ENCODE measurements around the gene VPREB3.

DNA sequence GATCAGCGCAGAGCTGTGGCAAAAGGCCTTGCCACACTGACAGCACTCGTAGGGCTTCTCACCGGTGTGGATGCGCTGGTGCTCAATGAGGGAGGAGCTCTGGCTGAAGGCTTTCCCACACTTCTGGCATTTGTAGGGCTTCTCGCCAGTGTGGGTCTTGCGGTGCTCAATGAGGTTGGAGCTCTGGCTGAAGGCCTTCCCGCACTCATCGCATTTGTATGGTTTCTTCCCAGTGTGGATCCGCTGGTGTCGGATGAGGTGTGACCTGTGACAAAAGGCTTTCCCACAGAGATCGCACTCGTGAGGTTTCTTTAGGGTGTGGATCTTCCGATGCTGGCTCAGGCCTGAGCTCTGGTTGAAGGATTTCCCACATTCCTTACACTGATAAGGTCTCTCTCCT is 10.2 kb downstream of the VPREB3 start:
- TF ChIP-seq, protein P1, sequence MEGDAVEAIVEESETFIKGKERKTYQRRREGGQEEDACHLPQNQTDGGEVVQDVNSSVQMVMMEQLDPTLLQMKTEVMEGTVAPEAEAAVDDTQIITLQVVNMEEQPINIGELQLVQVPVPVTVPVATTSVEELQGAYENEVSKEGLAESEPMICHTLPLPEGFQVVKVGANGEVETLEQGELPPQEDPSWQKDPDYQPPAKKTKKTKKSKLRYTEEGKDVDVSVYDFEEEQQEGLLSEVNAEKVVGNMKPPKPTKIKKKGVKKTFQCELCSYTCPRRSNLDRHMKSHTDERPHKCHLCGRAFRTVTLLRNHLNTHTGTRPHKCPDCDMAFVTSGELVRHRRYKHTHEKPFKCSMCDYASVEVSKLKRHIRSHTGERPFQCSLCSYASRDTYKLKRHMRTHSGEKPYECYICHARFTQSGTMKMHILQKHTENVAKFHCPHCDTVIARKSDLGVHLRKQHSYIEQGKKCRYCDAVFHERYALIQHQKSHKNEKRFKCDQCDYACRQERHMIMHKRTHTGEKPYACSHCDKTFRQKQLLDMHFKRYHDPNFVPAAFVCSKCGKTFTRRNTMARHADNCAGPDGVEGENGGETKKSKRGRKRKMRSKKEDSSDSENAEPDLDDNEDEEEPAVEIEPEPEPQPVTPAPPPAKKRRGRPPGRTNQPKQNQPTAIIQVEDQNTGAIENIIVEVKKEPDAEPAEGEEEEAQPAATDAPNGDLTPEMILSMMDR (IDR thresholded peaks at IDR 0.05) = no peak
- TF ChIP-seq EP300 (IDR thresholded peaks at IDR 0.05) (no peak), POLR2AphosphoS5 (IDR thresholded peaks at IDR 0.05) (no peak), POLR2A (IDR thresholded peaks at IDR 0.05) (no peak)
